ENCODE results near the gene PIGQ. TPM values are rescaled to one million over a fixed set of nuclear protein-coding genes. Genes with fewer than 3 reads are reported as not detected.

Gene PIGQ
- total RNA-seq, 1 experiment from 2014 or later: 83.5 TPM

DNA sequence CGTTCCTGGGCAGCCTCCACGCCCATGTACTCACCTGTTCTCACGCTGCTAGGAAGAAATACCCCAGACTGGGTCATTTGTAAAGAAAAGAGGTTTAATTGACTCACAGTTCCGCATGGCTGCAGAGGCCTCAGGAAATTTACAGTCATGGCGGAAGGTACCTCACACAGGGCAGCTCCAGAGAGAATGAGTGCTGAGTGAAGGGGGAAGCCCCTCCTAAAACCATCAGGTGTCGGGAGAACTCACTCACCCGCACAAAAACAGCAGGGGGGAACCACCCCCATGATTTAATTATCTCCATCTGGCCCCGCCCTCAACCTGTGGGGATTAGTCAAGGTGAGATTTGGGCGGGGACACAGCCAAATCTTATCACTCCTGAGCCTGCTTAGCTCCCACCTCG, 38.3 kb downstream of the PIGQ start:
- Histone ChIP-seq H3K4me1 (ENCODE audit: control insufficient read depth, insufficient read depth, low read length) (no peaks in the 10 kb centered on the region), H3K27ac (ENCODE audit: low read length) (no peak overlapping the region), H3K36me3 (ENCODE audit: control insufficient read depth, insufficient read depth, low read length) (no peaks in the 10 kb centered on the region), H3K9me3 (ENCODE audit: control insufficient read depth, insufficient read depth, low read depth, low read length) (no peaks in the 10 kb centered on the region), H3K4me3 (ENCODE audit: low read depth in 2 of 2, low read length in 2 of 2) (no peak overlapping the region), H3K27me3 (ENCODE audit: control insufficient read depth, insufficient read depth, low read length) (no peaks in the 10 kb centered on the region)
- TF ChIP-seq, protein P1, sequence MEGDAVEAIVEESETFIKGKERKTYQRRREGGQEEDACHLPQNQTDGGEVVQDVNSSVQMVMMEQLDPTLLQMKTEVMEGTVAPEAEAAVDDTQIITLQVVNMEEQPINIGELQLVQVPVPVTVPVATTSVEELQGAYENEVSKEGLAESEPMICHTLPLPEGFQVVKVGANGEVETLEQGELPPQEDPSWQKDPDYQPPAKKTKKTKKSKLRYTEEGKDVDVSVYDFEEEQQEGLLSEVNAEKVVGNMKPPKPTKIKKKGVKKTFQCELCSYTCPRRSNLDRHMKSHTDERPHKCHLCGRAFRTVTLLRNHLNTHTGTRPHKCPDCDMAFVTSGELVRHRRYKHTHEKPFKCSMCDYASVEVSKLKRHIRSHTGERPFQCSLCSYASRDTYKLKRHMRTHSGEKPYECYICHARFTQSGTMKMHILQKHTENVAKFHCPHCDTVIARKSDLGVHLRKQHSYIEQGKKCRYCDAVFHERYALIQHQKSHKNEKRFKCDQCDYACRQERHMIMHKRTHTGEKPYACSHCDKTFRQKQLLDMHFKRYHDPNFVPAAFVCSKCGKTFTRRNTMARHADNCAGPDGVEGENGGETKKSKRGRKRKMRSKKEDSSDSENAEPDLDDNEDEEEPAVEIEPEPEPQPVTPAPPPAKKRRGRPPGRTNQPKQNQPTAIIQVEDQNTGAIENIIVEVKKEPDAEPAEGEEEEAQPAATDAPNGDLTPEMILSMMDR (IDR thresholded peaks at IDR 0.05): no peak
- TF ChIP-seq POLR2AphosphoS5 (IDR thresholded peaks at IDR 0.05; ENCODE audit: low read depth, low read length) (no peak), TCF7L2 (IDR thresholded peaks at IDR 0.05; ENCODE audit: low read depth, low read length) (no peak), SIN3A (IDR thresholded peaks at IDR 0.05; ENCODE audit: borderline replicate concordance, insufficient read depth, low read depth, low read length) (no peak)
- TF ChIP-seq, protein P2, sequence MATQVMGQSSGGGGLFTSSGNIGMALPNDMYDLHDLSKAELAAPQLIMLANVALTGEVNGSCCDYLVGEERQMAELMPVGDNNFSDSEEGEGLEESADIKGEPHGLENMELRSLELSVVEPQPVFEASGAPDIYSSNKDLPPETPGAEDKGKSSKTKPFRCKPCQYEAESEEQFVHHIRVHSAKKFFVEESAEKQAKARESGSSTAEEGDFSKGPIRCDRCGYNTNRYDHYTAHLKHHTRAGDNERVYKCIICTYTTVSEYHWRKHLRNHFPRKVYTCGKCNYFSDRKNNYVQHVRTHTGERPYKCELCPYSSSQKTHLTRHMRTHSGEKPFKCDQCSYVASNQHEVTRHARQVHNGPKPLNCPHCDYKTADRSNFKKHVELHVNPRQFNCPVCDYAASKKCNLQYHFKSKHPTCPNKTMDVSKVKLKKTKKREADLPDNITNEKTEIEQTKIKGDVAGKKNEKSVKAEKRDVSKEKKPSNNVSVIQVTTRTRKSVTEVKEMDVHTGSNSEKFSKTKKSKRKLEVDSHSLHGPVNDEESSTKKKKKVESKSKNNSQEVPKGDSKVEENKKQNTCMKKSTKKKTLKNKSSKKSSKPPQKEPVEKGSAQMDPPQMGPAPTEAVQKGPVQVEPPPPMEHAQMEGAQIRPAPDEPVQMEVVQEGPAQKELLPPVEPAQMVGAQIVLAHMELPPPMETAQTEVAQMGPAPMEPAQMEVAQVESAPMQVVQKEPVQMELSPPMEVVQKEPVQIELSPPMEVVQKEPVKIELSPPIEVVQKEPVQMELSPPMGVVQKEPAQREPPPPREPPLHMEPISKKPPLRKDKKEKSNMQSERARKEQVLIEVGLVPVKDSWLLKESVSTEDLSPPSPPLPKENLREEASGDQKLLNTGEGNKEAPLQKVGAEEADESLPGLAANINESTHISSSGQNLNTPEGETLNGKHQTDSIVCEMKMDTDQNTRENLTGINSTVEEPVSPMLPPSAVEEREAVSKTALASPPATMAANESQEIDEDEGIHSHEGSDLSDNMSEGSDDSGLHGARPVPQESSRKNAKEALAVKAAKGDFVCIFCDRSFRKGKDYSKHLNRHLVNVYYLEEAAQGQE (IDR thresholded peaks at IDR 0.05; ENCODE audit: insufficient read depth in 1 of 2, low read depth in 2 of 2, low read length in 1 of 2): no peak
- in situ Hi-C loops (cut with HindIII; ENCODE audit: low pct_unique_long_range_greater_than_20kb, low sequenced_read_pairs) (no loop called here), intact Hi-C loops (cut with micrococcal nuclease; ENCODE audit: unreplicated experiment) (no loop called here)
- POLR2A ChIA-PET: no interaction called here
- CTCF ChIA-PET: no interaction called here
- ATAC-seq (no peak), DNase-seq (ENCODE audit: low read depth, low spot score) (no peak)
- no TSS peak for BruUV-seq (replicated peaks)

DNA sequence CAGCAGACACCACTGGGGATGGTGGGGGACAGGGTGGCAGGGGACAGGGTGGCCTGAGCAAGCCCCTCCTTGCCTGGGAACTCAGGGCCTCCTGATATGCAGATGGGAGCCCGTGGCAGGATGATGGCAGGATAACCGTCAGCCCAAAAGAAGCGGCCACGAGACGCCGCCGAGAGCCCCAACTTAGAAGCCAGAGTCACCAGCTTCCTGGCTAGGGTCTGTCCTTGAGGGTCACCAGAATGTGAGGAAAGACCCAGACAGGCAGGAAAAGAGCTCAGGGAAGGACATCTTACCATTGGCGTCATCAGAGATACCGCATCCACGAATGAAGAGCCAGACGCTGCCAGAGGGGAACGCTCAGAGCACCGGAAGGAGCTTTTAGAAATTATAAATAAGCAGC, 39.5 kb downstream of the PIGQ start:
- in situ Hi-C loops (cut with HindIII; ENCODE audit: low pct_unique_long_range_greater_than_20kb, low sequenced_read_pairs): no loop called here
- intact Hi-C loops (cut with micrococcal nuclease; ENCODE audit: unreplicated experiment): no loop called here
- Histone ChIP-seq H3K27me3 (ENCODE audit: control insufficient read depth, insufficient read depth, low read length) (no peaks in the 10 kb centered on the region), H3K36me3 (ENCODE audit: control insufficient read depth, insufficient read depth, low read length) (no peaks in the 10 kb centered on the region), H3K9me3 (ENCODE audit: control insufficient read depth, insufficient read depth, low read depth, low read length) (no peaks in the 10 kb centered on the region), H3K4me1 (ENCODE audit: control insufficient read depth, insufficient read depth, low read length) (no peaks in the 10 kb centered on the region), H3K27ac (ENCODE audit: low read length) (no peak overlapping the region), H3K4me3 (ENCODE audit: low read depth in 2 of 2, low read length in 2 of 2) (no peak overlapping the region)
- POLR2A ChIA-PET: no interaction called here
- TF ChIP-seq, protein P1 (IDR thresholded peaks at IDR 0.05): no peak
- no peak for TF ChIP-seq SIN3A (IDR thresholded peaks at IDR 0.05; ENCODE audit: borderline replicate concordance, insufficient read depth, low read depth, low read length)
- TF ChIP-seq, protein P2 (IDR thresholded peaks at IDR 0.05; ENCODE audit: insufficient read depth in 1 of 2, low read depth in 2 of 2, low read length in 1 of 2): no peak
- no peak for TF ChIP-seq TCF7L2 (IDR thresholded peaks at IDR 0.05; ENCODE audit: low read depth, low read length)
- TF ChIP-seq POLR2AphosphoS5 (IDR thresholded peaks at IDR 0.05; ENCODE audit: low read depth, low read length): no peak
- BruUV-seq (replicated peaks): no TSS peak
- ATAC-seq: no peak
- DNase-seq (ENCODE audit: low read depth, low spot score): no peak
- CTCF ChIA-PET: no interaction called here
